GM12878 (cell line): Measurements from ENCODE around the gene PLEK2. TPM values are rescaled to one million over a fixed set of nuclear protein-coding genes. Genes with fewer than 3 reads are reported as not detected.
A peak's percentile ranks its signal among the peaks of the same experiment; 100 is the strongest.

ENCODE experiments used
- ATAC-seq: fragments of 200-7000 bp; cut with Tn5 transposase; 3 replicates; pipeline ENCODE4 v1.9.1; 2020; ENCODE audit warnings: mild to moderate bottlenecking, moderate library complexity
- BruUV-seq: library from RNA; stranded (reverse); fragments of 400-500 nt; replicated peaks from 2 replicates; lab custom pipeline; 2021; lab: Mats Ljungman, UMichigan
- CTCF ChIA-PET: fragments of 300-600 bp; sonication (Branson Sonifier 250); formaldehyde crosslinking; extraction: SDS; loops from one replicate; lab custom pipeline; 2021; ENCODE audit warnings: inconsistent platforms; lab: Yijun Ruan, JAX
- POLR2A ChIA-PET: fragments of 350-600 bp; formaldehyde crosslinking; extraction: SDS; loops from one replicate; lab custom pipeline; 2021; ENCODE audit warnings: inconsistent platforms; lab: Charles Lee
- RAD21 ChIA-PET: fragments of 300-600 bp; sonication (Branson Sonifier 250); formaldehyde crosslinking; loops from one replicate; lab custom pipeline; 2023; ENCODE audit warnings: antibody characterized with exemption; ENCODE audit not compliant: unreplicated experiment; lab: Charles Lee
- SMC1A ChIA-PET: fragments of 300-600 bp; sonication (Branson Sonifier 250); formaldehyde crosslinking; loops from one replicate; lab custom pipeline; 2023; ENCODE audit not compliant: unreplicated experiment, uncharacterized antibody; lab: Charles Lee
- DNase-seq: peaks from one replicate; pipeline ENCODE4 v3.0.0-alpha.2; 2011; ENCODE audit warnings: low read depth, low spot score
- FAIRE-seq: peaks from 3 replicates; lab custom pipeline; 2011; peaks lifted over from hg19 to GRCh38; lab: Jason Lieb, UNC
- H2AFZ ChIP-seq: 2 replicates; pipeline ENCODE4 v1.6.0; 2011; ENCODE audit warnings: low read depth, low read length, control low read depth; ENCODE audit not compliant: control insufficient read depth
- H3K27ac ChIP-seq: 2 replicates; pipeline ENCODE4 v1.5.1; 2011; ENCODE audit warnings: control low read depth; ENCODE audit not compliant: control insufficient read depth, insufficient read depth
- H3K27me3 ChIP-seq, 2 experiments: replicated peaks in 1 of 2; 2 replicates each; pipeline versions ENCODE4 v1.6.0 to v1.6.1; 2011; ENCODE audit warnings: low read length in 1 of 2; ENCODE audit not compliant: control insufficient read depth in 2 of 2, insufficient read depth in 2 of 2
- H3K36me3 ChIP-seq, 2 experiments: 2 replicates each; pipeline ENCODE4 v1.5.1; 2011; ENCODE audit warnings: low read length in 1 of 2; ENCODE audit not compliant: control insufficient read depth in 2 of 2, insufficient read depth in 2 of 2
- H3K4me1 ChIP-seq: 2 replicates; pipeline ENCODE4 v1.6.1; 2011; ENCODE audit warnings: mild to moderate bottlenecking, low read length, moderate library complexity, mixed read lengths; ENCODE audit not compliant: control insufficient read depth, insufficient read depth
- H3K4me2 ChIP-seq: 2 replicates; pipeline ENCODE4 v1.6.0; 2011; ENCODE audit warnings: control low read depth; ENCODE audit not compliant: control insufficient read depth, insufficient read depth
- H3K4me3 ChIP-seq: fragments of 200-600 bp; sonication (generic); 2 replicates; pipeline ENCODE4 v1.5.1; 2016
- H3K79me2 ChIP-seq: 2 replicates; pipeline ENCODE4 v1.6.0; 2011; ENCODE audit warnings: low read length; ENCODE audit not compliant: control insufficient read depth, insufficient read depth
- H3K9ac ChIP-seq: 2 replicates; pipeline ENCODE4 v1.8.0; 2011; ENCODE audit warnings: low read length, control low read depth, mixed read lengths; ENCODE audit not compliant: control insufficient read depth, insufficient read depth
- H3K9me3 ChIP-seq: replicated peaks from 3 replicates; pipeline ENCODE4 v1.5.1; 2011; ENCODE audit warnings: mild to moderate bottlenecking, low read length; ENCODE audit not compliant: control insufficient read depth, insufficient read depth
- H4K20me1 ChIP-seq: 2 replicates; pipeline ENCODE4 v1.6.0; 2011; ENCODE audit not compliant: control insufficient read depth, insufficient read depth
- ATF7 ChIP-seq: fragments of 450-650 bp; IDR thresholded peaks from 2 replicates; pipeline ENCODE4 v1.6.1; 2016; ENCODE audit warnings: low read depth, mild to moderate bottlenecking
- BRCA1 ChIP-seq: IDR thresholded peaks from 2 replicates; pipeline ENCODE4 v1.6.1; 2011; ENCODE audit warnings: low read depth, low read length, improper control_type of control experiment
- CREM ChIP-seq: IDR thresholded peaks from 2 replicates; pipeline ENCODE4 v1.6.1; 2014; ENCODE audit warnings: antibody characterized with exemption, low read depth
- ETV6 ChIP-seq, 2 experiments: fragments of 450-650 bp in 1 of 2; IDR thresholded peaks in 1 of 2; conservative IDR thresholded peaks in 1 of 2; 2 replicates each; pipeline ENCODE4 v1.6.1; 2014; ENCODE audit warnings: antibody characterized with exemption in 1 of 2, borderline replicate concordance in 1 of 2, low read depth in 1 of 2, mild to moderate bottlenecking in 1 of 2, moderate library complexity in 1 of 2
- JUND ChIP-seq: IDR thresholded peaks from 2 replicates; pipeline ENCODE4 v1.6.1; 2012; ENCODE audit warnings: low read depth, mild to moderate bottlenecking, low read length, improper control_type of control experiment, moderate library complexity
- NFYA ChIP-seq: IDR thresholded peaks from 2 replicates; pipeline ENCODE4 v1.6.1; 2011; ENCODE audit warnings: low read depth, mild to moderate bottlenecking, low read length, improper control_type of control experiment, borderline replicate concordance
- NR2C1 ChIP-seq: fragments of 450-650 bp; IDR thresholded peaks from 2 replicates; pipeline ENCODE4 v1.6.1; 2017; ENCODE audit warnings: antibody characterized with exemption, mild to moderate bottlenecking, moderate library complexity
- PRDM15 ChIP-seq: fragments of 450-650 bp; formaldehyde crosslinking; IDR thresholded peaks from 2 replicates; pipeline ENCODE4 v1.4.0; 2020; ENCODE audit warnings: mild to moderate bottlenecking, moderate library complexity
- RELB ChIP-seq: fragments of 450-650 bp; IDR thresholded peaks from 2 replicates; pipeline ENCODE4 v1.6.1; 2017; ENCODE audit warnings: low read depth, mild to moderate bottlenecking, moderate library complexity
- RUNX3 ChIP-seq: IDR thresholded peaks from 2 replicates; pipeline ENCODE4 v1.6.1; 2012; ENCODE audit warnings: low read length, inconsistent platforms
- ZBED1 ChIP-seq: IDR thresholded peaks from 2 replicates; pipeline ENCODE4 v1.6.1; 2016; ENCODE audit warnings: borderline replicate concordance
- ZNF274 ChIP-seq: IDR thresholded peaks from one replicate; pipeline ENCODE4 v1.8.0; 2011; ENCODE audit not compliant: insufficient read length, insufficient read depth
- WGBS: methylation state at CpG from one replicate; pipeline ENCODE4 v1.1.6; 2016; ENCODE audit warnings: low lambda C conversion rate; ENCODE audit not compliant: insufficient replicate concordance, insufficient coverage; ENCODE audit errors: missing lambda C conversion rate; 5-methylcytosine and 5-hydroxymethylcytosine counted together
- in situ Hi-C: fragments of 300-500 bp; cut with MboI; formaldehyde crosslinking; loops from 9 replicates; pipeline ENCODE4 v1.14.3; 2018; ENCODE audit warnings: mixed read lengths
- intact Hi-C: fragments of 100-400 bp; cut with micrococcal nuclease; formaldehyde crosslinking; loops from one replicate; pipeline ENCODE4 v1.14.2; 2022; ENCODE audit not compliant: unreplicated experiment
- polyA plus RNA-seq, 11 experiments: library from polyadenylated mRNA; depleted of rRNA in 4 of 11; unstranded in 6 of 11; stranded (reverse) in 5 of 11; fragments of >200 nt; fragmentation: Nextera tagmentation in 4 of 11; fragmentation: Illumina TruSeq in 1 of 11; extraction: Ambion mirVana in 4 of 11; extraction: Trizol in 1 of 11; gene quantifications; 1 replicate in 1 of 11; 2 replicates in 10 of 11; pipeline versions ENCODE4 v1.2.1 to v1.2.3, GENCODE V29; 2011 to 2016; ENCODE audit warnings: inconsistent platforms in 2 of 11, missing spikeins in 2 of 11, low read depth in 1 of 11
- total RNA-seq, 4 experiments: library from RNA; depleted of rRNA in 3 of 4; stranded (reverse); fragments of >200 nt in 3 of 4; fragmentation: Illumina TruSeq in 1 of 4; extraction: Trizol in 1 of 4; gene quantifications; 2 replicates each; pipeline versions ENCODE4 v1.2.1 to v1.2.3, GENCODE V29; 2013 to 2021
- TF ChIP-seq, protein P1 (sequence below): fragments of 150-350 bp; IDR thresholded peaks from 2 replicates; pipeline ENCODE4 v1.6.1; 2016; ENCODE audit warnings: low read depth, low read length
- TF ChIP-seq, protein P2 (sequence below): IDR thresholded peaks from 2 replicates; pipeline ENCODE4 v1.6.1; 2011; ENCODE audit warnings: mild to moderate bottlenecking, low read depth, low read length, moderate library complexity; ENCODE audit not compliant: insufficient replicate concordance

The PLEK2 gene
- total and polyA plus RNA-seq, 10 of the 15 experiments (the other 5 are each of a cell fraction or from before 2014, with no cell fraction given), result 0.08 to 0.20 TPM; not detected in 8

DNA sequence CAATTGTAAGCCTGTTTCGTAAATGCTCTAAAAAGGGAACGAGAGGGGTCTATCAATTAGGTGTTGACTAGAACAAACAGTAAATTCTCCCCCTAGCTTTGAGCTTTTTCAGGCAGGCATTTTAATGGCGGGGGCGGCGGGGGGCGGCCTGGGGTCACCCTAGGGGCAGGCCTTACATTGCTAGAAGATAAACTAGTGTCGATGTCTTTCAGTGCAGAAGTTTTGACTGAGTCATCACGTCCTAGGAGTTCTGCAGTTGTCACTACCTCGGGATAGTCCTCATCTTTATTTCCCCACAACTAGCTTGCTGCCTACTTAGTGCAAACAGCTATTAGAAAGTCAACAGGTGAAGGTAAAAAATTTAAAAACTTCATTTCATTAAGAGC, 54.0 kb downstream of the PLEK2 start:
- TF ChIP-seq ATF7, result no peak
- no peak for TF ChIP-seq ETV6 (conservative IDR thresholded peaks at IDR 0.05 in 1 of 2, IDR thresholded peaks at IDR 0.05 in 1 of 2; ENCODE audit: borderline replicate concordance in 1 of 2, low read depth in 1 of 2)
- TF ChIP-seq, protein P1, sequence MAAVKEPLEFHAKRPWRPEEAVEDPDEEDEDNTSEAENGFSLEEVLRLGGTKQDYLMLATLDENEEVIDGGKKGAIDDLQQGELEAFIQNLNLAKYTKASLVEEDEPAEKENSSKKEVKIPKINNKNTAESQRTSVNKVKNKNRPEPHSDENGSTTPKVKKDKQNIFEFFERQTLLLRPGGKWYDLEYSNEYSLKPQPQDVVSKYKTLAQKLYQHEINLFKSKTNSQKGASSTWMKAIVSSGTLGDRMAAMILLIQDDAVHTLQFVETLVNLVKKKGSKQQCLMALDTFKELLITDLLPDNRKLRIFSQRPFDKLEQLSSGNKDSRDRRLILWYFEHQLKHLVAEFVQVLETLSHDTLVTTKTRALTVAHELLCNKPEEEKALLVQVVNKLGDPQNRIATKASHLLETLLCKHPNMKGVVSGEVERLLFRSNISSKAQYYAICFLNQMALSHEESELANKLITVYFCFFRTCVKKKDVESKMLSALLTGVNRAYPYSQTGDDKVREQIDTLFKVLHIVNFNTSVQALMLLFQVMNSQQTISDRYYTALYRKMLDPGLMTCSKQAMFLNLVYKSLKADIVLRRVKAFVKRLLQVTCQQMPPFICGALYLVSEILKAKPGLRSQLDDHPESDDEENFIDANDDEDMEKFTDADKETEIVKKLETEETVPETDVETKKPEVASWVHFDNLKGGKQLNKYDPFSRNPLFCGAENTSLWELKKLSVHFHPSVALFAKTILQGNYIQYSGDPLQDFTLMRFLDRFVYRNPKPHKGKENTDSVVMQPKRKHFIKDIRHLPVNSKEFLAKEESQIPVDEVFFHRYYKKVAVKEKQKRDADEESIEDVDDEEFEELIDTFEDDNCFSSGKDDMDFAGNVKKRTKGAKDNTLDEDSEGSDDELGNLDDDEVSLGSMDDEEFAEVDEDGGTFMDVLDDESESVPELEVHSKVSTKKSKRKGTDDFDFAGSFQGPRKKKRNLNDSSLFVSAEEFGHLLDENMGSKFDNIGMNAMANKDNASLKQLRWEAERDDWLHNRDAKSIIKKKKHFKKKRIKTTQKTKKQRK, result no peak
- TF ChIP-seq JUND, result no peak
- TF ChIP-seq PRDM15 (CRISPR knock-in tag), result no peak
- TF ChIP-seq RELB, result no peak
- no peak for TF ChIP-seq NR2C1
- TF ChIP-seq, protein P2, sequence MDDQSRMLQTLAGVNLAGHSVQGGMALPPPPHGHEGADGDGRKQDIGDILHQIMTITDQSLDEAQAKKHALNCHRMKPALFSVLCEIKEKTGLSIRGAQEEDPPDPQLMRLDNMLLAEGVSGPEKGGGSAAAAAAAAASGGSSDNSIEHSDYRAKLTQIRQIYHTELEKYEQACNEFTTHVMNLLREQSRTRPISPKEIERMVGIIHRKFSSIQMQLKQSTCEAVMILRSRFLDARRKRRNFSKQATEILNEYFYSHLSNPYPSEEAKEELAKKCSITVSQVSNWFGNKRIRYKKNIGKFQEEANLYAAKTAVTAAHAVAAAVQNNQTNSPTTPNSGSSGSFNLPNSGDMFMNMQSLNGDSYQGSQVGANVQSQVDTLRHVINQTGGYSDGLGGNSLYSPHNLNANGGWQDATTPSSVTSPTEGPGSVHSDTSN, result no peak
- TF ChIP-seq NFYA, result no peak
- TF ChIP-seq RUNX3, result no peak
- TF ChIP-seq BRCA1, result no peak
- TF ChIP-seq ZBED1, result no peak
- no peak for TF ChIP-seq CREM
- no peak for TF ChIP-seq ZNF274
- TF ChIP-seq, all 136 proteins: peak for 0
- BruUV-seq, result no TSS peak
- ChIA-PET CTCF (interaction anchor here (1.0 to 1.7 kb wide), 5 partner anchors 10 to 75 kb away, joined by 3 to 7 read pairs (median 3); no protein-coding TSS in a partner anchor), SMC1A (interaction anchor here (1.1 kb wide), 1 partner anchor 15 kb away, joined by 3 read pairs; no protein-coding TSS in a partner anchor), POLR2A (interaction anchor here (0.9 kb wide), 1 partner anchor 64 kb away, joined by 3 read pairs; no protein-coding TSS in a partner anchor), RAD21 (interaction anchor here (0.7 kb wide), 1 partner anchor 309 kb away, joined by 3 read pairs; no protein-coding TSS in a partner anchor)
- H3K27me3 ChIP-seq, result no peaks in the 10 kb centered on the region
- no peak overlapping the region for H3K9ac ChIP-seq
- no peak for ATAC-seq
- in situ Hi-C loops (loop anchor here (10.0 kb wide), 1 partner anchor 853 kb away; the partner anchor contains the start of gene GPHN), intact Hi-C loops (no loop called here)
- FAIRE-seq, result no peak
- H3K4me1 ChIP-seq, result peaks cover 4% of the 10 kb centered on the region; the same call in 1 of the 2 replicates
- DNase-seq, result no peak
- peak overlapping the region; percentile 74 for H3K4me2 ChIP-seq
- 81% methylated on average over 9 of the region's 9 CpGs for WGBS
- H3K27ac ChIP-seq, result no peak overlapping the region
- no peaks in the 10 kb centered on the region for H4K20me1 ChIP-seq
- peak overlapping the region; percentile 91 for H3K4me3 ChIP-seq
- no peaks in the 10 kb centered on the region for H3K36me3 ChIP-seq
- H2AFZ ChIP-seq, result no peak overlapping the region
- H3K9me3 ChIP-seq, result no peaks in the 10 kb centered on the region
- H3K79me2 ChIP-seq, result peaks cover 56% of the 10 kb centered on the region
